ENCODE measurements around the gene CIART.
A peak's percentile ranks its signal among the peaks of the same experiment; 100 is the strongest.
"Not testable (repeated sequence)": the region's sequence is repeated elsewhere in the genome, so short reads cannot be mapped to it uniquely, and the experiment has no call there.

The CIART gene

GRCh38 chr1:150262388-150263320 is 19.7 kb upstream of the CIART start:
- no peak for DNase-seq

- DNase-seq, result no peak
Observed at GRCh38 chr1:150263549-150263948, 18.8 kb upstream of the CIART start.

DNA sequence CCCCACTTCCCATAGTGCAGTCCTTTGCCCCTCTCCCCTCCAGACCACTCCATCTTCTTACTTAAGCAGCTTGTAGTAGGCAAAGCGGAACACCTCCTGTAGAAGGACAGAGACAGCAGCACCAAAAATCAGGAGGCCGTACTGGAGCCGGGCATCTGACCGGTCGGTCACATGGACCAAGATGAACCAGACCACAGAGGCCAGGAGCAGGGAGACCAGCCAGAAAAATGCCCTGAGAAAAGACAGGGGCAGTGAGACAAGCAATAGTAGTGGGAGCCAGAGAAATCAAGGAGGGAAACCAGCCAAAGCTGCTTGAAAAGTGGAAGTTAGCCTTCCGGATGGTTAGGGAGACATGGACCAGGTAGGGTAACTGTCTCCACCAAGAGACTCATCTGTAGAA is 14.5 kb upstream of the CIART start:
- DNase-seq, result no peak

DNA sequence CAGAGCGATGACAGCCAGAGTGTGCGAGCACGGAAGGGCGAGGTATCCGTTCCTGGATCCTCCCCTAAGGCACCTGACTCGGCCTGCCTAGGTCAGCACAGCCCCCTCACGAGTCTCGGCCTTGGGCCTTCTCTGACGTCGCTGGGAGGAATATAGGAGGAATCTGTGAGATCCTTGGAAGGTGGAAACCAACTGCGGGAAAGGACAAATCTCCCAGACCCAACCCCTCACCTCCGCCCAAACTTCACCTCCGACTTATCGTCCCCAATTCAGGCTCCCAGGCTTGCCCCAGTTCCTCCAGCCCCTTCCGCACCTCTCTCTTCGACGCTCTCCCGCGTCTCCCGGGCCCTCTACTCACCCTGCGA is 14.0 kb upstream of the CIART start:
- no peak for DNase-seq

GRCh38 chr1:150268705-150269403 is 13.5 kb upstream of the CIART start, which contains the start of gene APH1A:
APH1A (minus strand) TSS chr1:150269016; CDS start chr1:150268810, 206 bp downstream.
- DNase-seq, result peak; percentile 62

DNA sequence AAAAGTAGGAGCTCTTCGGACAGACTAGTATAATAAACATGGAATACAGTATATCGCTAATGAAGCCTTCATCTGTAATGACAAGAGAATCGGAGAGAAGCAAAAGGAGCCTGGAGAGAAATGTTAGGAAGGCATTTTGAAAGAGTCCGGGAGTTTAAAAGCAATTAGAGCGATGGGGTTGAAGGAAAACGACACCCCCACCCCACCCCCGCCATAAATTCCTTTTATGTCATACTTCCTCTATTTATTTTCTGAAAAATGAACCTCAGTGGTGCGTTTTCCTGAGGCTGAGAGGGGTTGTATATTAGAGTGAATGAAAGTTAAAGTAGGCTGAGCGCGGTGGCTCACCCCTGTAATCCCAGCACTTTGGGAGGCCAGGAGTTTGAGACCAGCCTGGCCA is 12.9 kb upstream of the CIART start:
- no peak for DNase-seq

GRCh38 chr1:150271291-150271959 is 10.9 kb upstream of the CIART start:
- DNase-seq, result no peak

GRCh38 chr1:150273311-150273710 is 9.0 kb upstream of the CIART start:
- DNase-seq, result no peak

DNA sequence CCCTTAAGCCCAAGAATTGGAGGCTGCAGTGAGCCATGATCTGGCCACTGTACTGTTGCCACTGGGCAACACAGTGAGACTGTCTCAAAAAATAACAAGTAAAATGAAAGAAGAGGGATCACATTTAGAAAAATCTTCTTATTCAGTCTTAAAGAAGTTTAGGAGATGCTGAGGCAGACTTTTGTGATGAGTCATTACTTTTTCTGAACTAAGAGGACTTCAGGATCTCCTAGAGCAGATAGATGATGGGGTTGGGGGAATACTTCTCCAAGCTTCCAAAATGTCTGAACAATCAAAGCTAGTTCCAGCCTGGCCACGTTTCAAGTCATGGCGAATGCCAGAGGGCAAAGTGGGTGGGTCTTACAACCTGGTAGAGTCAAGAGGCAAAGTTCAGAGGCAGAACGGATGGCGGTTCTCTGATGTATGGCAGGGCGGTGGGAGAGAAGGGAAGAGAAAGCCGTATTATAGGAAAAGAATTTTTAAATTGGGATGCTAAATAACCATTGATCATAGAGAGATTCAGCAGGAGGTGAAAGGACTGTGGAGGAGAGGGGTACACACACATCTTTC is 2.1 kb upstream of the CIART start:
- DNase-seq, result no peak

GRCh38 chr1:150281221-150281757 is 1.1 kb upstream of the CIART start:
- no peak for DNase-seq

GRCh38 chr1:150282558-150282958 is 204 bp downstream of the CIART start:
- no peak for DNase-seq

GRCh38 chr1:150283260-150283659 is 906 bp downstream of the CIART start:
- no peak for DNase-seq

DNA sequence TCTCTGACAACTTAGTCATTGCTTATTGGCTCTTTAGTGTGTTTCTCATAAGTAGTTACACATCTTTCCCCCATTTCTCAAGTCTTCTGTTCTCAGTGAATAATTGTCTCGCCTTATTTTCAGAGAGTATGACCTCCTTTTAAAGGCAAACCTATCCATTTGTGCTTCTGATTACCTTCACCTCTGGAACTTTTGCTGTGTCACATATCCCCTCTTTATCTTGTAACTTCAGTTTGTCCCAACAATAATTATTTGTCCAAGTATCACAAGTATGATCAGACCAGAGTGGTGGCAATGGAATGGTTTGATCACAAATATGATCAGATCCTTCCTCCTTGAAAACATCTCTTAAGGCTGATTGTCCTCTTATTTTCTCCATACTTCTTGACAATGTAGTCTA is 6.0 kb downstream of the CIART start:
- no peak for DNase-seq

- DNase-seq, result no peak
Observed at GRCh38 chr1:150288822-150289221, 6.5 kb downstream of the CIART start.

DNA sequence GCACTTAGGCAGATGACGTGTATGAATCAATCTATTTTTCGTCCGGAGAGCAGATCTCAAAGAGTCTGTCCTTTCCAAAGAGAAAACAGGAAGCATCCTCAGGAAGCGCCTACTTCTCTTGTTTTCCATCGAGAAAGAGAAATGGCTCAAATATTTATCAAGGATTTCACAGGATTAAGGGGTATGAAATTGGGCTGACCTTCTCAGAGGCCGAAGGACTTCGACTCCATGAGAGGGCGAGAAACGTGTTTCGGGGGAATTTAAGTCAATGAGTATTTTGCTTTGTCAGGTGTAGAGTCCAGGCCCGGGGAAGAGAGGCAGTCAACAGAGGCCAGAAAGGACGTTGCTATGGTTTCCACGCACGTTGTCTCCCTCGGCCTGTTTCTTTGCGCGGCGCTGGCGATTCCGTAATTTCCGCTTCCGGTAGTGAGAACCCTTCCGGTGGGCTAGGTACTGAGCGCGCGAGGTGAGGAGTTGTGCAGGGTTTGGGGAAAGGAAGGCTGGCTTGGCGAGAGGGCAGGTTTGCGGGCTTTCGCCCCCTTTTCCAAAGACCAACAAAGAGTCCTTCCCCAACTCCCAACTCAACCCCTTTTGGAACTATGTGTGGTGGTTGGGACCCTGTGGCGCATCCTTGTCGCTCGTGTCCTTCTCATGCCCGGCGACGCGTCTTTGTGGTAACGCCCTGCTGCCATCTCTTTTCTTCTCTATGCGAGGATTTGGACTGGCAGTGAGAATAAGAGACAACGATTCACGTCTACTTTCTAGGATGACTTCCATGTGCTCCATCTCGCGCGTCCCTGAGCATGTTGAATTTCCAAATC is 11.3 kb downstream of the CIART start, which contains the start of gene MRPS21:
Gene MRPS21, plus strand, starts transcription at position 429 of the 821 bp plus-strand sequence. CDS start 506 bp downstream, outside the sequence.
- peak; percentile 19 for DNase-seq

GRCh38 chr1:150295476-150295875 is 13.1 kb downstream of the CIART start:
- no peak for DNase-seq

- DNase-seq, result no peak
Observed at GRCh38 chr1:150299716-150300115, 17.4 kb downstream of the CIART start.

DNA sequence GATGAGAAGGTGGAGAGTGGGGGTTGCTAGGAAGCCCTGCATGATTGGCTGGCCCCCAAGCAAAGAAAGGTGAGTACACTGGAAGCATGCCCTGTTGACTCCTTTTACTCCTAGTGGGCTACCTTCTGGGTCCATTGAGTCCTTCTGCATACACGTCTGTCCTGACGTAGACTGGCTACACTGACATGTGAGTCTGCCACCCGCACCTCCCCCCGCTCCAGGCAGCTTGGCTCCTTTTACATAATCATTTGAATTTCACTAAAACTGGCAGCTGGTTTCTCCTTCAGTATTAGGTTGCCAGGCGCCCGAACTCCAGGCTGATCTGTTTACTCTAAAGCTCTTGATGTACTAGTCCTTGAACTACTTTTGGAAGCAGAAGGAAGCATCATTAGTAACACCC is 20.0 kb downstream of the CIART start:
- DNase-seq, result no peak

GRCh38 chr1:150302902-150303301 is 20.5 kb downstream of the CIART start:
- no peak for DNase-seq

- not testable (repeated sequence) for DNase-seq
Observed at GRCh38 chr1:150308585-150308984, 26.2 kb downstream of the CIART start.

DNA sequence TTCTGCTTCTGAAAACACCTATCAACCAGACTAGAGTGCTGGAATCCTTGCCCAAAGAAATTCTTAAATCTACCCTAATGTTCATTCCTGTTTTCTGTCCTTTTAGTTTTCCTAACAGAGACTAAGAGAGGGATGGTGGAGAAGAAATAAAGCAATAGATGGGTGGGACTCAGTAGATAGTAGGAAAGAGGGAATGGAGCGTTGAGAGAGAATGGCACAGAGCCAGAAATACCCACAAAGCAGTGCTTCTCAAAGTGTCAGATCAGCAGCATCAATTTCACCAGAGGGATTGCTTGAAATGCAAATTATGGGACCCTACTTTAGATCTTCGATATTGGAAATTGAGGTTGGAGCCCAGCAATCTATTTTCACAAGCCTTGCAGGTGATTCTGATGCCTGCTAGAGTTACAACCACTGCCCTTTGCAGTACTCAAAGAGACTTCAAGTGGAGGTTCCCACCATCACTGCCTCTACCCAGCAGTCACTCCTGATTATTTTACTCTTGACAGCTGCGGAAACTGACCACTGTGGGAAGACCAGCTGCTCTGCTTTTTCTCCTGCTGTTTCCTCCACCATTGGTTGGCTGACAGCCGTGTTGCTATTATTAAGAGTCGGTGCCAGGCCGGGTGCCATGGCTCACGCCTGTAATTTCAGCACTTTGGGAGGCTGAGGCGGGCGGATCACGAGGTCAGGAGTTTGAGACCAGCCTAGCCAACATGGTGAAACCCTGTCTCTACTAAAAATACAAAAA is 27.6 kb downstream of the CIART start:
- no peak for DNase-seq
